ENCODE results near the gene IGSF9B. TPM values are rescaled to one million over a fixed set of nuclear protein-coding genes. Genes with fewer than 3 reads are reported as not detected.

Gene IGSF9B
- total and polyA plus RNA-seq, 11 donors, result 14.6 to 78.5 (median 38.3) TPM

DNA sequence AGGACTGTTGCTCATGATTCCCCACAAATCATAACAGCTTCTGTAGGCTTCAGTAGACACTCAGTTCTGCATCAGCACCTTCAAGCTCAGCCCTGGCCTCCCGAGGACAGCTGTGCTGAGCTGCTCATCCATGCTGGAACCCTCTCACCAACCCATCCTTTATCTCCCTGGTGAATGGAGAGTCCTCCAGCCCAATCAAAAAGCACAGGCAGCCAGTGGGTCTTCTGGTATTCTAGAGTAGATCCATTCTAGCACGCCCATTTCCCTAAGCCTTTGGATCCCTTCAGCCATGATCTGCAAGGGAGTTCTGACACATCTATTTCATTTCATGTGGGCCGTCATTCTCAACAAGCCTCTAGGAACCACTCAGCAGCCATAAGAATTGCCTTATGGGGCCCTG, 66.9 kb downstream of the IGSF9B start:
- no peak for DNase-seq
- Histone ChIP-seq H3K9me3 (no peaks in the 10 kb centered on the region), H3K27me3 (no peaks in the 10 kb centered on the region), H3K4me3 (no peak overlapping the region), H3K27ac (no peak overlapping the region), H3K4me1 (peaks cover 0 to 7% (median 0%) of the 10 kb centered on the region in 12 donors), H3K36me3 (no peaks in the 10 kb centered on the region)
- WGBS, 4 donors, result 85 to 92% (median 88%) methylated on average over 3 of the region's 3 CpGs
- no peak for TF ChIP-seq POLR2A (IDR thresholded peaks at IDR 0.05)
- TF ChIP-seq, protein P1, sequence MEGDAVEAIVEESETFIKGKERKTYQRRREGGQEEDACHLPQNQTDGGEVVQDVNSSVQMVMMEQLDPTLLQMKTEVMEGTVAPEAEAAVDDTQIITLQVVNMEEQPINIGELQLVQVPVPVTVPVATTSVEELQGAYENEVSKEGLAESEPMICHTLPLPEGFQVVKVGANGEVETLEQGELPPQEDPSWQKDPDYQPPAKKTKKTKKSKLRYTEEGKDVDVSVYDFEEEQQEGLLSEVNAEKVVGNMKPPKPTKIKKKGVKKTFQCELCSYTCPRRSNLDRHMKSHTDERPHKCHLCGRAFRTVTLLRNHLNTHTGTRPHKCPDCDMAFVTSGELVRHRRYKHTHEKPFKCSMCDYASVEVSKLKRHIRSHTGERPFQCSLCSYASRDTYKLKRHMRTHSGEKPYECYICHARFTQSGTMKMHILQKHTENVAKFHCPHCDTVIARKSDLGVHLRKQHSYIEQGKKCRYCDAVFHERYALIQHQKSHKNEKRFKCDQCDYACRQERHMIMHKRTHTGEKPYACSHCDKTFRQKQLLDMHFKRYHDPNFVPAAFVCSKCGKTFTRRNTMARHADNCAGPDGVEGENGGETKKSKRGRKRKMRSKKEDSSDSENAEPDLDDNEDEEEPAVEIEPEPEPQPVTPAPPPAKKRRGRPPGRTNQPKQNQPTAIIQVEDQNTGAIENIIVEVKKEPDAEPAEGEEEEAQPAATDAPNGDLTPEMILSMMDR (IDR thresholded peaks at IDR 0.05), result no peak
- ATAC-seq, result no peak
- intact Hi-C loops (cut with DNase I), result no loop called here

DNA sequence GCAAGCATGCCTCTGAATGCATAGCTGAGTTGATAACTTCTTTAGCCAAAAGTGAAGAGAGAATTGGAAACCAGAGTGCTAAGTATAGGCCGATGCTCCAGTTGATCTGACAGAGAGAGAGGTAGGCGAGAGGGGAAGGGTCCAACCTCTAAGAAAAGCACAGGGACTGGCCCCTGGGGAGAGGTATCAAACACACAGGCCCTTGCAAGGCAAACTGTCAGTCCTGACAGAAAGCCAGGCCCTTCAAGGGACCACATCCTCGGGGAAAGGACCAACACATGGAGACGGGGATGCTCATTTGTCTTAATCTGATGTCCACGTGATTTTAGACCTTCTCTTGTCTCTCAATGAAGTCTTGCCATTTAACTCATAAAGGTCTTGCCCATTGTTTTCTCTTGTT, 67.6 kb downstream of the IGSF9B start:
- intact Hi-C loops (cut with DNase I), result no loop called here
- WGBS, 4 donors, result 78 to 83% (median 80%) methylated on average over 5 of the region's 5 CpGs
- Histone ChIP-seq H3K4me3 (no peak overlapping the region), H3K9me3 (no peaks in the 10 kb centered on the region), H3K36me3 (no peaks in the 10 kb centered on the region), H3K27me3 (no peaks in the 10 kb centered on the region), H3K27ac (no peak overlapping the region), H3K4me1 (no peaks in the 10 kb centered on the region)
- no peak for ATAC-seq
- DNase-seq, result peak in 1 of 5 donors; percentile 2
- TF ChIP-seq, protein P1 (IDR thresholded peaks at IDR 0.05), result no peak
- TF ChIP-seq POLR2A (IDR thresholded peaks at IDR 0.05), result no peak

DNA sequence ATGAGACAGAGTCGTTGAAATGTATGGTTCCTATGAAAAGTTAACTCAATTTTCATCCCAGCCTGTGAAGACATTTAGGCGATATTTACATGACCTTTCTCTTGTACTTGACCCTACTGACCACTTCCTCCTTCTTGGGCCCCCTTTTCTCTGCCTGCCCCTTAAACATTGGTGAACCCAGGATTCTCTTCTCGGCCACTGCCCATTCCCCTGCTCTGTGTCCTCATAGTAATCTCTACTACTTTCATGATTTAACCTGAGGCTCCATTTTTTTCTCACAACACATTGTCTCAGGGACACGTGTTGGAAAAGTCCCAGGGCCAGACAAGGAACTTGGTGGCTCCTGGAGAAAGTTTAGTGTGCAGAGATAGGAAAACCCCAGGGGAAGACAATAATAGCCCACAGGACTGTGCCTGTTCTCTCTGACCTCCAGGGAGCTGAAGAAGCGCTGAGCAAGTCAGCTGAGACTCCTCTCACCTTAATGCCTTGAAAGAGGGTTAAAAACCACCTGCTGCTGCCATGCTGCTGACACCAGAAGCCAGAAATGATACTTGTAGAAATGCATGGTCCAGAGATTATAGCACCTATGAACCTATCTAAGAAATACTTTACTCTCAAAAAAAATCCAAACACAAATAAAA, 69.0 kb downstream of the IGSF9B start:
- intact Hi-C loops (cut with DNase I), result no loop called here
- WGBS, 4 donors, result 67 to 76% (median 73%) methylated on average over 5 of the region's 5 CpGs
- no peaks in the 10 kb centered on the region for H3K36me3 ChIP-seq
- H3K9me3 ChIP-seq, result peaks cover 0 to 6% (median 0%) of the 10 kb centered on the region in 12 donors
- no peak overlapping the region for H3K27ac ChIP-seq
- no peaks in the 10 kb centered on the region for H3K27me3 ChIP-seq
- ATAC-seq, result no peak
- no peak overlapping the region for H3K4me3 ChIP-seq
- TF ChIP-seq POLR2A (IDR thresholded peaks at IDR 0.05), result no peak
- TF ChIP-seq, protein P1 (IDR thresholded peaks at IDR 0.05), result no peak
- no peaks in the 10 kb centered on the region for H3K4me1 ChIP-seq
- DNase-seq, result no peak

DNA sequence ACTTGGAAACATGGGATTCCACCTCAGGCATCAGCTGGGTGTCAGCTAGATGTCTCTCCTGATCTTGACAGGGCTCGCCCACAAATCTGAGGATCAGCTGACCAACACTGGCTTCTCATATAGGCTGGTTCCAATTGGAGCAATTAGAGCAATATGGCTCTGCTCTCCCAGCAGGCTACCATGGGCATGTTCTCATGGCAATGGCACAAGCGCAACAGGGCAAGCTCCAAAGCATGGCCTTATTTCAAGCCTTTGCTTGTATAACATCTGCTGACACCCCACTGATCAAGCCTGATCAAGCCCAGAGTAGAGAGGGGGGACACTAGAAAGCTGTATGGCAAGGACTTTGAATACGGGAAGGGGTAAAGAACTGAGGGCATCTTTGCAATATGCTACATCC, 70.7 kb downstream of the IGSF9B start:
- H3K4me1 ChIP-seq, result no peaks in the 10 kb centered on the region
- DNase-seq (no peak), ATAC-seq (no peak)
- H3K27me3 ChIP-seq, result no peaks in the 10 kb centered on the region
- H3K4me3 ChIP-seq, result no peak overlapping the region
- no peak overlapping the region for H3K27ac ChIP-seq
- 81 to 90% (median 88%) methylated on average over 3 of the region's 3 CpGs for WGBS, 4 donors
- H3K9me3 ChIP-seq, result peaks cover 0 to 10% (median 0%) of the 10 kb centered on the region in 12 donors
- TF ChIP-seq, protein P1 (IDR thresholded peaks at IDR 0.05), result no peak
- TF ChIP-seq POLR2A (IDR thresholded peaks at IDR 0.05), result no peak
- H3K36me3 ChIP-seq, result no peaks in the 10 kb centered on the region
- intact Hi-C loops (cut with DNase I), result no loop called here

Measured in heart left ventricle (tissue), 16 donors.